HepG2 (cell line): Measurements from ENCODE around the gene NCMAP. TPM values are rescaled to one million over a fixed set of nuclear protein-coding genes. Genes with fewer than 3 reads are reported as not detected.

Experiments used
- ATAC-seq: fragments of 200-7000 bp; cut with Tn5 transposase; 3 replicates; pipeline ENCODE4 v1.9.1; 2020; ENCODE audit warnings: mild to moderate bottlenecking, moderate library complexity
- BruUV-seq: library from RNA; stranded (reverse); fragments of 400-500 nt; replicated peaks from 2 replicates; lab custom pipeline; 2021; lab: Mats Ljungman, UMichigan
- CTCF ChIA-PET: fragments of 300-600 bp; formaldehyde crosslinking; extraction: SDS; loops from one replicate; lab custom pipeline; 2021; ENCODE audit warnings: low total read pairs, inconsistent platforms, low intra/inter-chr PET ratio; lab: Yijun Ruan, JAX
- POLR2A ChIA-PET: fragments of 350-600 bp; sonication (Branson Sonifier 250); formaldehyde crosslinking; loops from one replicate; lab custom pipeline; 2020; ENCODE audit warnings: antibody characterized with exemption, inconsistent platforms; lab: Yijun Ruan, JAX
- DNase-seq: peaks from one replicate; pipeline ENCODE4 v3.0.0-alpha.2; 2015; ENCODE audit warnings: low spot score
- FAIRE-seq: peaks from 3 replicates; lab custom pipeline; 2011; peaks lifted over from hg19 to GRCh38; lab: Jason Lieb, UNC
- H2AFZ ChIP-seq: one replicate; pipeline ENCODE4 v1.6.1; 2011; ENCODE audit warnings: low read length, inconsistent platforms
- H3K27ac ChIP-seq: fragments of 300-600 bp; 3 replicates; pipeline ENCODE4 v1.8.0; 2011; ENCODE audit warnings: mixed run types, mild to moderate bottlenecking, mixed read lengths, low read length, inconsistent platforms; ENCODE audit not compliant: insufficient read depth; ENCODE audit errors: extremely low read length
- H3K27me3 ChIP-seq, 2 experiments: fragments of 200-600 bp in 1 of 2; 2 replicates in 1 of 2; 3 replicates in 1 of 2; pipeline versions ENCODE4 v1.6.0 to v1.8.0; 2011; ENCODE audit warnings: low read length in 2 of 2, mild to moderate bottlenecking in 2 of 2, moderate library complexity in 2 of 2, inconsistent platforms in 1 of 2; ENCODE audit not compliant: insufficient read depth in 2 of 2, control insufficient read depth in 1 of 2
- H3K36me3 ChIP-seq, 2 experiments: fragments of 200-600 bp in 1 of 2; replicated peaks in 1 of 2; 2 replicates in 1 of 2; 3 replicates in 1 of 2; pipeline versions ENCODE4 v1.5.1 to v1.8.0; 2011; ENCODE audit warnings: low read length in 2 of 2, inconsistent platforms in 1 of 2; ENCODE audit not compliant: insufficient read depth in 2 of 2, control insufficient read depth in 1 of 2
- H3K4me1 ChIP-seq: 2 replicates; pipeline ENCODE4 v1.5.1; 2012; ENCODE audit warnings: low read length, inconsistent platforms; ENCODE audit not compliant: insufficient read depth
- H3K4me2 ChIP-seq: 2 replicates; pipeline ENCODE4 v1.6.0; 2011; ENCODE audit warnings: low read depth, low read length, inconsistent platforms
- H3K4me3 ChIP-seq, 3 experiments: fragments of 200-600 bp in 1 of 3; sonication (generic), shearing (Covaris generic) in 1 of 3; replicated peaks in 1 of 3; 2 replicates each; pipeline ENCODE4 v1.5.1; 2011 to 2016; ENCODE audit warnings: low read length in 3 of 3, inconsistent platforms in 2 of 3, low read depth in 2 of 3, mild to moderate bottlenecking in 2 of 3, control low read depth in 1 of 3, mixed read lengths in 1 of 3; ENCODE audit not compliant: insufficient read depth in 1 of 3
- H3K79me2 ChIP-seq: one replicate; pipeline ENCODE4 v1.6.1; 2011; ENCODE audit warnings: low read length, inconsistent platforms; ENCODE audit not compliant: insufficient read depth
- H3K9ac ChIP-seq: 2 replicates; pipeline ENCODE4 v1.6.0; 2011; ENCODE audit warnings: mild to moderate bottlenecking, low read depth, low read length, inconsistent platforms; ENCODE audit not compliant: insufficient read depth
- H3K9me3 ChIP-seq: 2 replicates; pipeline ENCODE4 v1.5.1; 2012; ENCODE audit warnings: mild to moderate bottlenecking, low read length
- H4K20me1 ChIP-seq: 2 replicates; pipeline ENCODE4 v1.6.0; 2011; ENCODE audit warnings: inconsistent platforms, mild to moderate bottlenecking, low read length, moderate library complexity; ENCODE audit not compliant: insufficient read depth
- CCAR2 ChIP-seq: fragments of 200-400 bp; formaldehyde crosslinking; optimal IDR thresholded peaks from 2 replicates; pipeline ENCODE3; 2018; ENCODE audit warnings: low read depth, mild to moderate bottlenecking, low read length, moderate library complexity
- HOXA7 ChIP-seq: sonication (generic); formaldehyde crosslinking; IDR thresholded peaks from 2 replicates; pipeline ENCODE4 v1.8.1; 2022; ENCODE audit warnings: mild to moderate bottlenecking, missing genetic modification reagents, moderate library complexity
- KDM3A ChIP-seq: IDR thresholded peaks from 2 replicates; pipeline ENCODE4 v1.6.1; 2018; ENCODE audit warnings: low read depth, missing compliant biosample characterization
- KDM5B ChIP-seq: sonication (generic); formaldehyde crosslinking; IDR thresholded peaks from 2 replicates; pipeline ENCODE4 v1.4.0; 2020; ENCODE audit warnings: missing genetic modification reagents, mild to moderate bottlenecking, borderline replicate concordance
- KLF11 ChIP-seq: IDR thresholded peaks from 2 replicates; pipeline ENCODE4 v1.6.1; 2016; ENCODE audit warnings: missing compliant biosample characterization
- MAFK ChIP-seq, 2 experiments: IDR thresholded peaks in 1 of 2; conservative IDR thresholded peaks in 1 of 2; 2 replicates each; pipeline ENCODE4 v1.6.1; 2011; ENCODE audit warnings: improper control_type of control experiment in 2 of 2, low read length in 2 of 2
- MBD4 ChIP-seq: IDR thresholded peaks from 2 replicates; pipeline ENCODE4 v1.6.1; 2012; ENCODE audit warnings: low read length, inconsistent platforms, borderline replicate concordance
- NFE2 ChIP-seq: sonication (generic); formaldehyde crosslinking; IDR thresholded peaks from 2 replicates; pipeline ENCODE4 v1.4.0; 2020; ENCODE audit warnings: missing genetic modification reagents
- SUZ12 ChIP-seq: fragments of 150-350 bp; IDR thresholded peaks from 2 replicates; pipeline ENCODE4 v1.6.1; 2014; ENCODE audit warnings: low read depth, low read length
- ZEB1 ChIP-seq: IDR thresholded peaks from 2 replicates; pipeline ENCODE4 v1.6.1; 2012; ENCODE audit warnings: mild to moderate bottlenecking, low read depth, inconsistent platforms; ENCODE audit not compliant: insufficient replicate concordance
- ZFP41 ChIP-seq: sonication (generic); formaldehyde crosslinking; IDR thresholded peaks from 2 replicates; pipeline ENCODE4 v1.4.0; 2020; ENCODE audit warnings: mild to moderate bottlenecking, missing genetic modification reagents, borderline replicate concordance
- ZNF547 ChIP-seq: sonication (generic); formaldehyde crosslinking; IDR thresholded peaks from 2 replicates; pipeline ENCODE4 v1.5.1; 2020; ENCODE audit warnings: mild to moderate bottlenecking, missing genetic modification reagents
- ZNF746 ChIP-seq: sonication (generic); formaldehyde crosslinking; IDR thresholded peaks from 2 replicates; pipeline ENCODE4 v1.8.0; 2022; ENCODE audit warnings: mild to moderate bottlenecking, missing genetic modification reagents
- WGBS: methylation state at CpG from one replicate; pipeline ENCODE4 v1.1.6; 2017; ENCODE audit warnings: low lambda C conversion rate; 5-methylcytosine and 5-hydroxymethylcytosine counted together
- in situ Hi-C: cut with HindIII; loops from 2 replicates; pipeline ENCODE4 v1.10.0; 2017; ENCODE audit warnings: low pct_unique_long_range_greater_than_20kb; ENCODE audit not compliant: extremely low pct_ligation_motif_present
- intact Hi-C: fragments of 100-400 bp; cut with micrococcal nuclease; formaldehyde crosslinking; loops from one replicate; pipeline ENCODE4 v1.10.0; 2022; ENCODE audit not compliant: unreplicated experiment
- polyA plus RNA-seq, 8 experiments: library from polyadenylated mRNA; depleted of rRNA in 3 of 8; stranded (reverse) in 7 of 8; unstranded in 1 of 8; fragments of >200 nt; fragmentation: Illumina TruSeq in 4 of 8; extraction: Trizol in 4 of 8; gene quantifications; 2 replicates each; pipeline versions ENCODE4 v1.2.1 to v1.2.3, GENCODE V29; 2011 to 2016; ENCODE audit warnings: low read depth in 4 of 8, missing spikeins in 1 of 8, mixed read lengths in 1 of 8; ENCODE audit not compliant: insufficient read depth in 1 of 8
- total RNA-seq, 5 experiments: library from RNA; depleted of rRNA; stranded (reverse); fragments of >200 nt; fragmentation: Illumina TruSeq; extraction: Trizol; gene quantifications; 2 replicates each; pipeline ENCODE4 v1.2.3, GENCODE V29; 2016; ENCODE audit warnings: low read depth in 1 of 5
- TF ChIP-seq, protein P1 (sequence below): sonication (generic); formaldehyde crosslinking; IDR thresholded peaks from 2 replicates; pipeline ENCODE4 v1.4.0; 2020; ENCODE audit warnings: missing genetic modification reagents
- TF ChIP-seq, protein P2 (sequence below): IDR thresholded peaks from 2 replicates; pipeline ENCODE4 v1.6.1; 2012; ENCODE audit warnings: low read length, improper control_type of control experiment
- TF ChIP-seq, protein P3 (sequence below): sonication (generic); formaldehyde crosslinking; IDR thresholded peaks from 2 replicates; pipeline ENCODE4 v1.4.0; 2020; ENCODE audit warnings: missing genetic modification reagents
- TF ChIP-seq, protein P4 (sequence below): sonication (generic); formaldehyde crosslinking; conservative IDR thresholded peaks from 2 replicates; pipeline ENCODE4 v1.5.0; 2020; ENCODE audit warnings: missing genetic modification reagents

Gene NCMAP
- total and polyA plus RNA-seq, 2 of the 13 experiments (the other 11 are each of a cell fraction or from before 2014, with no cell fraction given): 2.7 to 20.0 TPM

DNA sequence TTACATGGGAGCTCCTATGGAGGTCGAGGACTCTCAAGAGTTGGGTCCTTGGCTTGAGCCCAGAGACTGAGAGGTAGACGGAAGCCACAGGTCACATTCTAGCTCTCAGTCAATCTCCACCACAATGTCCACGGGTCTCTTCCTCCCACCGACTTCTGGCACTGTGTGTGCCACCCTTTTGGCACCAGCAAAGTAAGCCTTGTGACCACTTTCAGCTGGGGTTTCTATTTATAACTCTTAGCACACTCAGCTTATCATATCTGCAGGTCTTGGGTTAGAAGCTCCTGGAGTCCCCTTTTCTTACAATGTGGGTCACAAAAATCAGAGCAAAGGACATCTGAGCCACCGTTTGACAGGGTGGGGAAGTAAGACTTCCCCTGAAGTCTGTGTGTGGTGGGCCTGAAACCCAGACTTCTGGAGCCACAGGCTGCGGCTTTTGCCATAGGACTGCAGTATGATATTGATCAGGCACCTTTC is 28.3 kb downstream of the NCMAP start:
- POLR2A ChIA-PET: no interaction called here
- no peaks in the 10 kb centered on the region for H3K79me2 ChIP-seq
- intact Hi-C loops: no loop called here
- peaks cover 58% of the 10 kb centered on the region for H3K4me1 ChIP-seq
- no peak overlapping the region for H3K27ac ChIP-seq
- in situ Hi-C loops: no loop called here
- BruUV-seq: no TSS peak
- no peak overlapping the region for H2AFZ ChIP-seq
- ATAC-seq (no peak), DNase-seq (no peak), FAIRE-seq (no peak)
- no peaks in the 10 kb centered on the region; a peak in 1 of 5 replicates for H3K36me3 ChIP-seq
- no peak overlapping the region for H3K4me2 ChIP-seq
- H3K4me3 ChIP-seq: no peak overlapping the region
- CTCF ChIA-PET: no interaction called here
- H3K9ac ChIP-seq: no peak overlapping the region
- WGBS: 78% methylated on average over 6 of the region's 6 CpGs
- no peaks in the 10 kb centered on the region for H3K9me3 ChIP-seq
- H3K27me3 ChIP-seq: no peaks in the 10 kb centered on the region
- TF ChIP-seq KDM3A (no peak), ZFP41 (no peak), KDM5B (CRISPR knock-in tag) (no peak), HOXA7 (CRISPR knock-in tag) (no peak), NFE2 (CRISPR knock-in tag) (no peak), MBD4 (no peak), ZNF547 (CRISPR knock-in tag) (no peak), MAFK (conservative IDR thresholded peaks at IDR 0.05 in 1 of 2, IDR thresholded peaks at IDR 0.05 in 1 of 2; ENCODE audit: low read length in 2 of 2) (no peak), CCAR2 (no peak), ZNF746 (CRISPR knock-in tag) (no peak), SUZ12 (no peak), KLF11 (CRISPR knock-in tag) (no peak), ZEB1 (no peak)
- TF ChIP-seq, protein P1, sequence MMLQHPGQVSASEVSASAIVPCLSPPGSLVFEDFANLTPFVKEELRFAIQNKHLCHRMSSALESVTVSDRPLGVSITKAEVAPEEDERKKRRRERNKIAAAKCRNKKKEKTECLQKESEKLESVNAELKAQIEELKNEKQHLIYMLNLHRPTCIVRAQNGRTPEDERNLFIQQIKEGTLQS (CRISPR knock-in tag): no peak
- TF ChIP-seq, protein P2, sequence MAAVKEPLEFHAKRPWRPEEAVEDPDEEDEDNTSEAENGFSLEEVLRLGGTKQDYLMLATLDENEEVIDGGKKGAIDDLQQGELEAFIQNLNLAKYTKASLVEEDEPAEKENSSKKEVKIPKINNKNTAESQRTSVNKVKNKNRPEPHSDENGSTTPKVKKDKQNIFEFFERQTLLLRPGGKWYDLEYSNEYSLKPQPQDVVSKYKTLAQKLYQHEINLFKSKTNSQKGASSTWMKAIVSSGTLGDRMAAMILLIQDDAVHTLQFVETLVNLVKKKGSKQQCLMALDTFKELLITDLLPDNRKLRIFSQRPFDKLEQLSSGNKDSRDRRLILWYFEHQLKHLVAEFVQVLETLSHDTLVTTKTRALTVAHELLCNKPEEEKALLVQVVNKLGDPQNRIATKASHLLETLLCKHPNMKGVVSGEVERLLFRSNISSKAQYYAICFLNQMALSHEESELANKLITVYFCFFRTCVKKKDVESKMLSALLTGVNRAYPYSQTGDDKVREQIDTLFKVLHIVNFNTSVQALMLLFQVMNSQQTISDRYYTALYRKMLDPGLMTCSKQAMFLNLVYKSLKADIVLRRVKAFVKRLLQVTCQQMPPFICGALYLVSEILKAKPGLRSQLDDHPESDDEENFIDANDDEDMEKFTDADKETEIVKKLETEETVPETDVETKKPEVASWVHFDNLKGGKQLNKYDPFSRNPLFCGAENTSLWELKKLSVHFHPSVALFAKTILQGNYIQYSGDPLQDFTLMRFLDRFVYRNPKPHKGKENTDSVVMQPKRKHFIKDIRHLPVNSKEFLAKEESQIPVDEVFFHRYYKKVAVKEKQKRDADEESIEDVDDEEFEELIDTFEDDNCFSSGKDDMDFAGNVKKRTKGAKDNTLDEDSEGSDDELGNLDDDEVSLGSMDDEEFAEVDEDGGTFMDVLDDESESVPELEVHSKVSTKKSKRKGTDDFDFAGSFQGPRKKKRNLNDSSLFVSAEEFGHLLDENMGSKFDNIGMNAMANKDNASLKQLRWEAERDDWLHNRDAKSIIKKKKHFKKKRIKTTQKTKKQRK: no peak
- TF ChIP-seq, protein P3, sequence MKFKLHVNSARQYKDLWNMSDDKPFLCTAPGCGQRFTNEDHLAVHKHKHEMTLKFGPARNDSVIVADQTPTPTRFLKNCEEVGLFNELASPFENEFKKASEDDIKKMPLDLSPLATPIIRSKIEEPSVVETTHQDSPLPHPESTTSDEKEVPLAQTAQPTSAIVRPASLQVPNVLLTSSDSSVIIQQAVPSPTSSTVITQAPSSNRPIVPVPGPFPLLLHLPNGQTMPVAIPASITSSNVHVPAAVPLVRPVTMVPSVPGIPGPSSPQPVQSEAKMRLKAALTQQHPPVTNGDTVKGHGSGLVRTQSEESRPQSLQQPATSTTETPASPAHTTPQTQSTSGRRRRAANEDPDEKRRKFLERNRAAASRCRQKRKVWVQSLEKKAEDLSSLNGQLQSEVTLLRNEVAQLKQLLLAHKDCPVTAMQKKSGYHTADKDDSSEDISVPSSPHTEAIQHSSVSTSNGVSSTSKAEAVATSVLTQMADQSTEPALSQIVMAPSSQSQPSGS (CRISPR knock-in tag): no peak
- TF ChIP-seq, protein P4, sequence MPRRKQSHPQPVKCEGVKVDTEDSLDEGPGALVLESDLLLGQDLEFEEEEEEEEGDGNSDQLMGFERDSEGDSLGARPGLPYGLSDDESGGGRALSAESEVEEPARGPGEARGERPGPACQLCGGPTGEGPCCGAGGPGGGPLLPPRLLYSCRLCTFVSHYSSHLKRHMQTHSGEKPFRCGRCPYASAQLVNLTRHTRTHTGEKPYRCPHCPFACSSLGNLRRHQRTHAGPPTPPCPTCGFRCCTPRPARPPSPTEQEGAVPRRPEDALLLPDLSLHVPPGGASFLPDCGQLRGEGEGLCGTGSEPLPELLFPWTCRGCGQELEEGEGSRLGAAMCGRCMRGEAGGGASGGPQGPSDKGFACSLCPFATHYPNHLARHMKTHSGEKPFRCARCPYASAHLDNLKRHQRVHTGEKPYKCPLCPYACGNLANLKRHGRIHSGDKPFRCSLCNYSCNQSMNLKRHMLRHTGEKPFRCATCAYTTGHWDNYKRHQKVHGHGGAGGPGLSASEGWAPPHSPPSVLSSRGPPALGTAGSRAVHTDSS (CRISPR knock-in tag): no peak
- H4K20me1 ChIP-seq: no peaks in the 10 kb centered on the region
